Left lung (tissue), 10 donors: ENCODE measurements around the gene PSRC1. TPM values are rescaled to one million over a fixed set of nuclear protein-coding genes. Genes with fewer than 3 reads are reported as not detected.

Source experiments
- ATAC-seq: fragments of 200-7000 bp; cut with Tn5 transposase; one replicate; pipeline ENCODE4 v1.9.1; 2020; ENCODE audit warnings: moderate library complexity
- DNase-seq, 4 donors: peaks; one replicate each; pipeline ENCODE4 v3.0.0-alpha.2; 2013 to 2020
- H3K27ac ChIP-seq, 2 donors: fragments of 200-600 bp; sonication (generic) in 1 of 2; one replicate each; pipeline versions ENCODE4 v1.5.0 to v1.8.0; 2020 to 2021
- H3K27me3 ChIP-seq, 2 donors: fragments of 200-600 bp; sonication (generic) in 1 of 2; one replicate each; pipeline versions ENCODE4 v1.5.0 to v1.8.0; 2020 to 2021
- H3K36me3 ChIP-seq, 2 donors: fragments of 200-600 bp; sonication (generic) in 1 of 2; one replicate each; pipeline versions ENCODE4 v1.5.0 to v1.8.0; 2020 to 2021
- H3K4me1 ChIP-seq, 2 donors: fragments of 200-600 bp; one replicate each; pipeline ENCODE4 v1.8.0; 2021
- H3K4me3 ChIP-seq, 2 donors: fragments of 200-600 bp; sonication (generic) in 1 of 2; one replicate each; pipeline versions ENCODE4 v1.5.0 to v1.8.0; 2020 to 2021; ENCODE audit warnings: mild to moderate bottlenecking in 1 of 2
- H3K9me3 ChIP-seq, 2 donors: fragments of 200-600 bp; sonication (generic) in 1 of 2; one replicate each; pipeline versions ENCODE4 v1.5.0 to v1.8.0; 2020 to 2021
- intact Hi-C, 2 donors: fragments of 100-400 bp; cut with DNase I; formaldehyde crosslinking; loops; one replicate each; pipeline versions ENCODE4 v1.11.2 to v1.14.2; 2022
- polyA plus RNA-seq, 6 donors: library from polyadenylated mRNA; unstranded; fragments of 120-200 nt; gene quantifications; one replicate each; pipeline ENCODE4 v1.2.1, GENCODE V29; 2013; ENCODE audit not compliant: insufficient read length in 6 of 6
- total RNA-seq, 2 donors: library from RNA; stranded (reverse); fragmentation: NEBNext Ultra II Directional; extraction: Animal tissue kit (Norgen Biotek cat#: 25700); gene quantifications; one replicate each; pipeline ENCODE4 v1.2.1, GENCODE V29; 2021
- TF ChIP-seq, protein P1 (sequence below), 2 donors: fragments of 200-600 bp; sonication (generic) in 1 of 2; IDR thresholded peaks; one replicate each; pipeline versions ENCODE4 v1.5.0 to v1.8.0; 2021; ENCODE audit warnings: antibody characterized with exemption in 2 of 2
- donor health status: DM: no; HTN: yes; CAD: no.
- donor health status: DM: no; HTN: no; CAD: no.

The PSRC1 gene
- total and polyA plus RNA-seq, 8 donors = 4.2 to 53.0 (median 37.7) TPM

DNA sequence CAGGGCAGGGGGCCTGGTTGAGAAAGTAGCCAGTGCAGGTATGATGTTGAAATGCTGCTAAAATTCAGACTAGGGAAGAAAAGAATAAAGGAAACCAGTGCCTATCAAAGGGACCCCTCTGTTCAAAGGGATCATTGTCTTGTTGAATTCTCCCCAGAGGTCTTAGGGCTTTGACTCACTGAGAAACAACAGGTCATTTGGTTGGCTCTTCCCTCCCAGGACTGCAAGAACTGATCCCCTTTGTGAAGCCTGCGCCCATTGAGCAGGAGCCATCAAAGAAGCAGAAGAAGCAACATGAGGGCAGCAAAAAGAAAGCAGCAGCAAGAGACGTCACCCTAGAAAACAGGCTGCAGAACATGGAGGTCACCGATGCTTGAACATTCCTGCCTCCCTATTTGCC, 45.4 kb downstream of the PSRC1 start:
- intact Hi-C loops = no loop called here
- Histone ChIP-seq H3K27me3 (peaks cover 0 to 21% of the 10 kb centered on the region in 2 donors), H3K4me1 (peaks cover 17 to 19% of the 10 kb centered on the region in 2 donors), H3K27ac (no peak overlapping the region), H3K36me3 (peaks cover 12 to 74% of the 10 kb centered on the region in 2 donors), H3K9me3 (no peaks in the 10 kb centered on the region), H3K4me3 (no peak overlapping the region)
- TF ChIP-seq, protein P1, sequence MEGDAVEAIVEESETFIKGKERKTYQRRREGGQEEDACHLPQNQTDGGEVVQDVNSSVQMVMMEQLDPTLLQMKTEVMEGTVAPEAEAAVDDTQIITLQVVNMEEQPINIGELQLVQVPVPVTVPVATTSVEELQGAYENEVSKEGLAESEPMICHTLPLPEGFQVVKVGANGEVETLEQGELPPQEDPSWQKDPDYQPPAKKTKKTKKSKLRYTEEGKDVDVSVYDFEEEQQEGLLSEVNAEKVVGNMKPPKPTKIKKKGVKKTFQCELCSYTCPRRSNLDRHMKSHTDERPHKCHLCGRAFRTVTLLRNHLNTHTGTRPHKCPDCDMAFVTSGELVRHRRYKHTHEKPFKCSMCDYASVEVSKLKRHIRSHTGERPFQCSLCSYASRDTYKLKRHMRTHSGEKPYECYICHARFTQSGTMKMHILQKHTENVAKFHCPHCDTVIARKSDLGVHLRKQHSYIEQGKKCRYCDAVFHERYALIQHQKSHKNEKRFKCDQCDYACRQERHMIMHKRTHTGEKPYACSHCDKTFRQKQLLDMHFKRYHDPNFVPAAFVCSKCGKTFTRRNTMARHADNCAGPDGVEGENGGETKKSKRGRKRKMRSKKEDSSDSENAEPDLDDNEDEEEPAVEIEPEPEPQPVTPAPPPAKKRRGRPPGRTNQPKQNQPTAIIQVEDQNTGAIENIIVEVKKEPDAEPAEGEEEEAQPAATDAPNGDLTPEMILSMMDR (IDR thresholded peaks at IDR 0.05) = no peak
- DNase-seq (no peak), ATAC-seq (no peak)

DNA sequence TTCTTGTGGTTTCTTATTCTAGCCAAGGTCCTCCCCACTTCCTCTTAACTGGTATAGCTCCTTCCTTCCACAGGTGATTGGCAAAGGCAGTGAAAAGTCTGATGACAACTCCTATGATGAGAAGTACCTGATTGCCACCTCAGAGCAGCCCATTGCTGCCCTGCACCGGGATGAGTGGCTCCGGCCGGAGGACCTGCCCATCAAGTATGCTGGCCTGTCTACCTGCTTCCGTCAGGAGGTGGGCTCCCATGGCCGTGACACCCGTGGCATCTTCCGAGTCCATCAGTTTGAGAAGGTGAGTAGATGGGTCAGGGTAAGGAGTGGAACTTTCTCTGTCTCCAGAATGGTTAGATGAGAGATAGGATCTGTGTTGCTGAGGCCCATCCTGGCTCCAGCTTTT, 47.8 kb downstream of the PSRC1 start:
- TF ChIP-seq, protein P1 (IDR thresholded peaks at IDR 0.05) = no peak
- intact Hi-C loops = no loop called here
- Histone ChIP-seq H3K27ac (no peak overlapping the region), H3K36me3 (peaks cover 16 to 98% of the 10 kb centered on the region in 2 donors), H3K4me3 (no peak overlapping the region), H3K9me3 (no peaks in the 10 kb centered on the region), H3K27me3 (no peaks in the 10 kb centered on the region), H3K4me1 (peaks cover 0 to 3% of the 10 kb centered on the region in 2 donors)
- DNase-seq (peak in 1 of 4 donors; percentile 54), ATAC-seq (no peak)

GRCh38 chr1:109231066-109231465, 51.9 kb downstream of the PSRC1 start:
- H3K27ac ChIP-seq = no peak overlapping the region
- H3K4me3 ChIP-seq = no peak overlapping the region
- DNase-seq = no peak
- H3K36me3 ChIP-seq = peaks cover 13 to 95% of the 10 kb centered on the region in 2 donors
- H3K27me3 ChIP-seq = no peaks in the 10 kb centered on the region
- TF ChIP-seq, protein P1 (IDR thresholded peaks at IDR 0.05) = no peak
- ATAC-seq = no peak
- no peaks in the 10 kb centered on the region for H3K9me3 ChIP-seq
- intact Hi-C loops = no loop called here
- no peaks in the 10 kb centered on the region for H3K4me1 ChIP-seq

Other genes with a start within 250 kb of the PSRC1 start
- gene WDR47, start 241.0 kb downstream of the PSRC1 start, total RNA-seq = 10 to 100 TPM; 15.2 to 18.5 TPM
- 10 to 100 TPM; 14.1 to 17.5 (median 15.3) TPM for gene WDR47, start 241.0 kb downstream of the PSRC1 start, polyA plus RNA-seq
- gene TAF13, start 207.1 kb downstream of the PSRC1 start, total RNA-seq = 10 to 100 TPM; 46.9 to 66.7 TPM
- 10 to 100 TPM; 27.9 to 38.9 (median 33.3) TPM for gene TAF13, start 207.1 kb downstream of the PSRC1 start, polyA plus RNA-seq
- gene TMEM167B, start 192.4 kb downstream of the PSRC1 start, total RNA-seq = 10 to 100 TPM; 38.0 to 40.7 TPM
- 10 to 100 TPM; 33.5 to 47.2 (median 43.2) TPM for gene TMEM167B, start 192.4 kb downstream of the PSRC1 start, polyA plus RNA-seq
- gene ELAPOR1, start 169.0 kb downstream of the PSRC1 start, total RNA-seq = 1 to 10 TPM; 2.4 to 6.3 TPM
- 10 to 100 TPM in 4 of 6 donors, 1 to 10 TPM in 2; 7.3 to 14.2 (median 11.7) TPM for gene ELAPOR1, start 169.0 kb downstream of the PSRC1 start, polyA plus RNA-seq
- gene SARS1, start 69.2 kb downstream of the PSRC1 start, total RNA-seq = 100 to 1,000 TPM; 144 to 189 TPM
- 100 to 1,000 TPM; 139 to 160 (median 145) TPM for gene SARS1, start 69.2 kb downstream of the PSRC1 start, polyA plus RNA-seq
- gene CELSR2, start 33.6 kb downstream of the PSRC1 start, total RNA-seq = 1 to 10 TPM; 5.9 to 8.8 TPM
- gene CELSR2, start 33.6 kb downstream of the PSRC1 start, polyA plus RNA-seq = 10 to 100 TPM; 11.8 to 18.0 (median 12.8) TPM
- gene MYBPHL, start 23.9 kb upstream of the PSRC1 start, total RNA-seq = 10 to 100 TPM in 1 of 2 donors, not detected in 1; 21.4 TPM
- 1 to 10 TPM in 1 of 6 donors, under 1 TPM in 4, not detected in 1; 0.24 to 1.0 (median 0.27) TPM for gene MYBPHL, start 23.9 kb upstream of the PSRC1 start, polyA plus RNA-seq
- 100 to 1,000 TPM; 123 to 165 TPM for gene SORT1, start 114.8 kb upstream of the PSRC1 start, total RNA-seq
- 10 to 100 TPM; 39.4 to 46.9 (median 45.6) TPM for gene SORT1, start 114.8 kb upstream of the PSRC1 start, polyA plus RNA-seq
- 10 to 100 TPM; 62.2 to 89.0 TPM for gene PSMA5, start 143.3 kb upstream of the PSRC1 start, total RNA-seq
- 10 to 100 TPM; 74.2 to 94.7 (median 89.7) TPM for gene PSMA5, start 143.3 kb upstream of the PSRC1 start, polyA plus RNA-seq
- 1 to 10 TPM; 3.6 to 4.5 TPM for gene SYPL2, start 183.4 kb upstream of the PSRC1 start, total RNA-seq
- under 1 TPM; 0.14 to 0.37 (median 0.21) TPM for gene SYPL2, start 183.4 kb upstream of the PSRC1 start, polyA plus RNA-seq
- gene ATXN7L2, start 200.8 kb upstream of the PSRC1 start, total RNA-seq = 1 to 10 TPM; 4.7 to 5.6 TPM
- gene ATXN7L2, start 200.8 kb upstream of the PSRC1 start, polyA plus RNA-seq = 10 to 100 TPM in 2 of 6 donors, 1 to 10 TPM in 4; 7.4 to 11.7 (median 8.2) TPM
- gene CYB561D1, start 210.9 kb upstream of the PSRC1 start, total RNA-seq = 10 to 100 TPM; 11.3 to 14.9 TPM
- 1 to 10 TPM; 6.0 to 10.0 (median 7.6) TPM for gene CYB561D1, start 210.9 kb upstream of the PSRC1 start, polyA plus RNA-seq
- gene AMIGO1, start 226.6 kb upstream of the PSRC1 start, total RNA-seq = 1 to 10 TPM; 4.1 to 8.1 TPM
- gene AMIGO1, start 226.6 kb upstream of the PSRC1 start, polyA plus RNA-seq = 1 to 10 TPM; 3.1 to 4.6 (median 3.5) TPM